HCT116 (cell line): ENCODE results near the gene ELF1. TPM values are rescaled to one million over a fixed set of nuclear protein-coding genes. Genes with fewer than 3 reads are reported as not detected.

Source experiments
- ATAC-seq: fragments of 200-7000 bp; cut with Tn5 transposase; 2 replicates; pipeline ENCODE4 v1.9.1; 2020; ENCODE audit warnings: mild to moderate bottlenecking, moderate library complexity
- BruUV-seq: library from RNA; stranded (reverse); fragments of 400-500 nt; replicated peaks from 2 replicates; lab custom pipeline; 2021; lab: Mats Ljungman, UMichigan
- CTCF ChIA-PET: fragments of 300-600 bp; sonication (Branson Sonifier 250); formaldehyde crosslinking; loops from one replicate; lab custom pipeline; 2021; ENCODE audit warnings: antibody characterized with exemption; lab: Charles Lee
- POLR2A ChIA-PET: fragments of 300-600, 350-600 bp; sonication (Branson Sonifier 250); formaldehyde crosslinking; loops from one replicate; lab custom pipeline; 2021; ENCODE audit warnings: antibody characterized with exemption; lab: Charles Lee
- RAD21 ChIA-PET, 2 experiments: fragments of 300-600 bp; sonication (Branson Sonifier 250); formaldehyde crosslinking; loops; one replicate each; lab custom pipeline; 2023; ENCODE audit warnings: low total read pairs in 2 of 2; ENCODE audit not compliant: uncharacterized antibody in 2 of 2, unreplicated experiment in 2 of 2, low non-redundant PET in 1 of 2; lab: Charles Lee
- DNase-seq: peaks from one replicate; pipeline ENCODE4 v3.0.0-alpha.2; 2010; ENCODE audit warnings: low read depth, low spot score
- H2AFZ ChIP-seq: fragments of 200-600 bp; shearing (Covaris generic), sonication (generic); 2 replicates; pipeline ENCODE4 v1.6.1; 2017; ENCODE audit warnings: low read depth, mixed run types, mixed read lengths, antibody characterized with exemption, low read length; ENCODE audit not compliant: poor library complexity, severe bottlenecking
- H3K27ac ChIP-seq: 2 replicates; pipeline ENCODE4 v1.5.1; 2012; ENCODE audit warnings: low read depth, low read length
- H3K27me3 ChIP-seq: fragments of 200-600 bp; sonication (generic); 2 replicates; pipeline ENCODE4 v1.6.1; 2016; ENCODE audit warnings: mixed run types, low read length, mixed read lengths; ENCODE audit not compliant: insufficient read depth
- H3K36me3 ChIP-seq, 2 experiments: fragments of 200-500 bp in 1 of 2; fragments of 200-600 bp in 1 of 2; sonication (Bioruptor generic) in 1 of 2; sonication (generic) in 1 of 2; 2 replicates each; pipeline versions ENCODE4 v1.5.1 to v1.6.1; 2014 to 2016; ENCODE audit warnings: low read length in 2 of 2, inconsistent platforms in 1 of 2, mixed read lengths in 1 of 2, mixed run types in 1 of 2; ENCODE audit not compliant: insufficient read depth in 2 of 2, control insufficient read depth in 1 of 2
- H3K4me1 ChIP-seq, 2 experiments: fragments of 200-600 bp in 1 of 2; sonication (generic) in 1 of 2; 2 replicates each; pipeline versions ENCODE4 v1.5.1 to v1.6.1; 2012 to 2017; ENCODE audit warnings: low read length in 2 of 2, inconsistent platforms in 1 of 2, mild to moderate bottlenecking in 1 of 2, mixed read lengths in 1 of 2, mixed run types in 1 of 2, moderate library complexity in 1 of 2; ENCODE audit not compliant: insufficient read depth in 2 of 2, control insufficient read depth in 1 of 2
- H3K4me2 ChIP-seq: fragments of 200-600 bp; sonication (generic); 2 replicates; pipeline ENCODE4 v1.6.1; 2017; ENCODE audit warnings: mixed run types, low read length, mixed read lengths
- H3K4me3 ChIP-seq, 2 experiments: fragments of 200-600 bp in 1 of 2; sonication (generic) in 1 of 2; replicated peaks in 1 of 2; 2 replicates each; pipeline ENCODE4 v1.5.1; 2011 to 2016; ENCODE audit warnings: low read length in 2 of 2, control low read depth in 1 of 2, low read depth in 1 of 2, mild to moderate bottlenecking in 1 of 2, mixed read lengths in 1 of 2, mixed run types in 1 of 2
- H3K79me2 ChIP-seq: fragments of 200-600 bp; sonication (generic); 2 replicates; pipeline ENCODE4 v1.6.1; 2017; ENCODE audit warnings: mild to moderate bottlenecking, mixed run types, low read length, moderate library complexity, mixed read lengths; ENCODE audit not compliant: insufficient read depth
- H3K9ac ChIP-seq: fragments of 200-600 bp; sonication (generic); 2 replicates; pipeline ENCODE4 v1.6.1; 2016; ENCODE audit warnings: low read length, mixed read lengths
- H3K9me2 ChIP-seq: fragments of 200-600 bp; sonication (generic), shearing (Covaris generic); 2 replicates; pipeline ENCODE4 v1.6.1; 2017; ENCODE audit warnings: mixed run types, mild to moderate bottlenecking, moderate library complexity; ENCODE audit not compliant: insufficient read depth
- H3K9me3 ChIP-seq, 2 experiments: fragments of 200-500 bp in 1 of 2; fragments of 200-600 bp in 1 of 2; sonication (Bioruptor generic) in 1 of 2; sonication (generic) in 1 of 2; 2 replicates each; pipeline ENCODE4 v1.6.1; 2014 to 2017; ENCODE audit warnings: low read length in 2 of 2, mixed read lengths in 2 of 2, inconsistent platforms in 1 of 2, low read depth in 1 of 2, mild to moderate bottlenecking in 1 of 2, mixed run types in 1 of 2, moderate library complexity in 1 of 2; ENCODE audit not compliant: control insufficient read depth in 1 of 2, insufficient read depth in 1 of 2
- H4K20me1 ChIP-seq: fragments of 200-600 bp; sonication (generic), shearing (Covaris generic); 2 replicates; pipeline ENCODE4 v1.6.1; 2017; ENCODE audit warnings: mixed run types, mild to moderate bottlenecking, moderate library complexity; ENCODE audit not compliant: insufficient read depth
- EGR1 ChIP-seq: IDR thresholded peaks from 2 replicates; pipeline ENCODE4 v1.6.1; 2012; ENCODE audit warnings: low read depth
- ELF1 ChIP-seq: IDR thresholded peaks from 2 replicates; pipeline ENCODE4 v1.6.1; 2012; ENCODE audit warnings: low read depth, borderline replicate concordance
- FOSL1 ChIP-seq: IDR thresholded peaks from 2 replicates; pipeline ENCODE4 v1.6.1; 2012; ENCODE audit warnings: low read depth
- MAX ChIP-seq: IDR thresholded peaks from 2 replicates; pipeline ENCODE4 v1.6.1; 2012
- POLR2A ChIP-seq: IDR thresholded peaks from 2 replicates; pipeline ENCODE4 v1.7.0; 2011; ENCODE audit warnings: borderline replicate concordance; ENCODE audit not compliant: insufficient read depth, insufficient read length; ENCODE audit errors: extremely low read depth
- POLR2AphosphoS5 ChIP-seq: IDR thresholded peaks from 2 replicates; pipeline ENCODE4 v1.6.1; 2011; ENCODE audit warnings: mild to moderate bottlenecking, low read depth, low read length, moderate library complexity
- TCF7L2 ChIP-seq: IDR thresholded peaks from 2 replicates; pipeline ENCODE4 v1.7.0; 2011; ENCODE audit warnings: borderline replicate concordance, inconsistent platforms; ENCODE audit not compliant: insufficient read depth, insufficient read length; ENCODE audit errors: extremely low read depth
- ZBTB33 ChIP-seq: IDR thresholded peaks from 2 replicates; pipeline ENCODE4 v1.6.1; 2011; ENCODE audit warnings: mild to moderate bottlenecking, low read length, moderate library complexity; ENCODE audit not compliant: insufficient replicate concordance; ENCODE audit errors: extremely low read depth
- ZFX ChIP-seq: fragments of 450-650 bp; IDR thresholded peaks from 2 replicates; pipeline ENCODE4 v1.6.1; 2017
- ZNF274 ChIP-seq: fragments of 200-500 bp; sonication (Bioruptor generic); IDR thresholded peaks from 2 replicates; pipeline ENCODE4 v1.6.1; 2014; ENCODE audit warnings: mild to moderate bottlenecking, low read depth, low read length, inconsistent platforms
- intact Hi-C: fragments of 100-400 bp; cut with micrococcal nuclease; formaldehyde crosslinking; loops from 2 replicates; pipeline ENCODE4 v1.10.0; 2022
- total RNA-seq: library from RNA; stranded (reverse); gene quantifications from one replicate; pipeline ENCODE4 v1.2.1, GENCODE V29; 2021; ENCODE audit not compliant: unreplicated experiment

The ELF1 gene
- total RNA-seq, 1 experiment from 2014 or later, result 30.0 TPM

- H2AFZ ChIP-seq, result no peak overlapping the region
- H3K4me2 ChIP-seq, result peak overlapping the region; percentile 88
- RAD21 ChIA-PET, result no interaction called here
- ATAC-seq (peak; percentile 28), DNase-seq (peak; percentile 48)
- no peaks in the 10 kb centered on the region for H3K27me3 ChIP-seq
- BruUV-seq, result TSS peak; percentile 53
- H3K4me1 ChIP-seq, result peaks cover 54 to 67% of the 10 kb centered on the region in 2 experiments
- peaks cover 10 to 16% of the 10 kb centered on the region in 2 experiments; a peak in 3 of 4 replicates for H3K36me3 ChIP-seq
- no peaks in the 10 kb centered on the region for H3K9me2 ChIP-seq
- no peaks in the 10 kb centered on the region for H3K9me3 ChIP-seq
- peaks cover 61% of the 10 kb centered on the region for H3K79me2 ChIP-seq
- H3K27ac ChIP-seq, result peak overlapping the region; percentile 94
- H3K4me3 ChIP-seq, result peak overlapping the region; percentile 69 to 70
- POLR2A ChIA-PET, result no interaction called here
- no peaks in the 10 kb centered on the region for H4K20me1 ChIP-seq
- TF ChIP-seq ELF1, result no peak
- TF ChIP-seq ZFX, result peak; percentile 6; the same call in 1 of the 2 replicates
- no peak for TF ChIP-seq FOSL1
- intact Hi-C loops, result loop anchor here (1.0 to 5.0 kb wide), 4 partner anchors 68 to 1045 kb away; partner anchors contain the start of gene KBTBD6
- CTCF ChIA-PET, result no interaction called here
- peak overlapping the region; percentile 74 for H3K9ac ChIP-seq
These were observed 43.1 kb upstream of the ELF1 start for GRCh38 chr13:41061914-41062837.

GRCh38 chr13:41061075-41061913 lies 42.2 kb upstream of the ELF1 start, which contains the start of gene WBP4:
Gene WBP4 (plus strand): TSS chr13:41061509. CDS start chr13:41061674, 165 bp downstream.
- H3K27me3 ChIP-seq, result no peaks in the 10 kb centered on the region
- peak; percentile 94 for DNase-seq
- ChIA-PET CTCF (no interaction called here), RAD21 (no interaction called here), POLR2A (interaction anchor here (0.6 to 0.8 kb wide), 5 partner anchors 115 to 1048 kb away, joined by 3 to 4 read pairs (median 3); no protein-coding TSS in a partner anchor)
- intact Hi-C loops, result loop anchor here (1.0 to 5.0 kb wide), 4 partner anchors 67 to 1046 kb away; partner anchors contain the start of gene KBTBD6
- H3K79me2 ChIP-seq, result peaks cover 64% of the 10 kb centered on the region
- peak within 1 kb of the TSS; percentile 94 for H3K27ac ChIP-seq
- H3K9me3 ChIP-seq, result no peaks in the 10 kb centered on the region
- H2AFZ ChIP-seq, result peak within 1 kb of the TSS; percentile 58
- H3K9ac ChIP-seq, result peak within 1 kb of the TSS; percentile 74
- peak within 1 kb of the TSS; percentile 88 for H3K4me2 ChIP-seq
- H3K4me3 ChIP-seq, result peak within 1 kb of the TSS; percentile 69 to 70
- no peaks in the 10 kb centered on the region for H4K20me1 ChIP-seq
- H3K9me2 ChIP-seq, result no peaks in the 10 kb centered on the region
- no TSS peak for BruUV-seq
- TF ChIP-seq MAX (no peak), TCF7L2 (peak; percentile 34), POLR2A (peak; percentile 69), EGR1 (no peak), ZNF274 (no peak), POLR2AphosphoS5 (peak; percentile 82), ZFX (peak; percentile 49; the same call in 1 of the 2 replicates), ZBTB33 (peak; percentile 82)
- H3K36me3 ChIP-seq, result peaks cover 3 to 8% of the 10 kb centered on the region in 2 experiments; a peak in 3 of 4 replicates
- ATAC-seq, result peak; percentile 76
- H3K4me1 ChIP-seq, result peaks cover 49 to 67% of the 10 kb centered on the region in 2 experiments
